GM19467 (cell line): Measurements from ENCODE around the gene RAD52.

Experiments
- ATAC-seq: cut with Tn5 transposase; IDR thresholded peaks from one replicate; pipeline ENCODE4 v1.9.1; 2021; ENCODE audit warnings: mild to moderate bottlenecking, moderate library complexity; ENCODE audit not compliant: unreplicated experiment

Gene RAD52

GRCh38 chr12:879641-880040, 69.9 kb downstream of the RAD52 start:
- ATAC-seq: no peak

GRCh38 chr12:873954-874353, 75.5 kb downstream of the RAD52 start:
- no peak for ATAC-seq

- no peak for ATAC-seq
Observed at GRCh38 chr12:870378-870777, 79.1 kb downstream of the RAD52 start.

GRCh38 chr12:868722-869121, 80.8 kb downstream of the RAD52 start:
- no peak for ATAC-seq

GRCh38 chr12:867905-868304, 81.6 kb downstream of the RAD52 start:
- no peak for ATAC-seq

- no peak for ATAC-seq
Observed at GRCh38 chr12:865614-866013, 83.9 kb downstream of the RAD52 start.

GRCh38 chr12:863285-863684, 86.2 kb downstream of the RAD52 start:
- ATAC-seq: no peak

GRCh38 chr12:862303-862911, 87.1 kb downstream of the RAD52 start:
- no peak for ATAC-seq
